HG02884 (cell line): ENCODE measurements around the gene TRAPPC12.
"Not testable (repeated sequence)": the region's sequence is repeated elsewhere in the genome, so short reads cannot be mapped to it uniquely, and the experiment has no call there.

ENCODE experiments used
- ATAC-seq: cut with Tn5 transposase; IDR thresholded peaks from one replicate; pipeline ENCODE4 v1.9.1; 2021; ENCODE audit warnings: mild to moderate bottlenecking, moderate library complexity; ENCODE audit not compliant: unreplicated experiment

Gene TRAPPC12

DNA sequence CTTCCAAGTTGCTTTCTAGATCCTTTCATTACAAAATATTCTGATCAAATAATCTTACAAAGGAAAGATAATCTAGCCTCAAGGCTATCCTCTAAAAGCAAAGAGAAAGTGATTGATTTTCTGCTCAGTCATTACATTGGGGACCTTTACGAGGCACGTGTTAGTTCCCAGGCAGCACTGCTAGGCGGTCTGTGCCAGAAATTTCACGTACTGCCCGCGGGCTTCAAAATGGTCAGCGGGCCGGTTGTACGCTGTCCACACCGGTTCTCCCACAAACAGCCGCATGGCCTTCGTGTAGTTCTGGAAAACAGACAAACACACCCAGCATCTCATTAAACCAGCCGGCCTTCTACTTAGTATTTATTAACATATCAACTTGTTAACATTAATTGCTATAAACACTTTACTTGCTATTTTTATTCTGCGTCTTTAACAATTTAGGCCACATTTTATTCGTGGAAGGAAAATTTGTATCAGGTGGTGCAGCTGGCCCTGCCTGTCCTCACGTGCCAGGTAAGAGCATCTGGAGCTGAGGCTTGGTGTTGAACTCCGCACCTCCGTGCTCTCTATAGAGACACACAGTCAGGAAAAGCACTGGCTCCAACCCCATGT, 119.4 kb downstream of the TRAPPC12 start:
- no peak for ATAC-seq

DNA sequence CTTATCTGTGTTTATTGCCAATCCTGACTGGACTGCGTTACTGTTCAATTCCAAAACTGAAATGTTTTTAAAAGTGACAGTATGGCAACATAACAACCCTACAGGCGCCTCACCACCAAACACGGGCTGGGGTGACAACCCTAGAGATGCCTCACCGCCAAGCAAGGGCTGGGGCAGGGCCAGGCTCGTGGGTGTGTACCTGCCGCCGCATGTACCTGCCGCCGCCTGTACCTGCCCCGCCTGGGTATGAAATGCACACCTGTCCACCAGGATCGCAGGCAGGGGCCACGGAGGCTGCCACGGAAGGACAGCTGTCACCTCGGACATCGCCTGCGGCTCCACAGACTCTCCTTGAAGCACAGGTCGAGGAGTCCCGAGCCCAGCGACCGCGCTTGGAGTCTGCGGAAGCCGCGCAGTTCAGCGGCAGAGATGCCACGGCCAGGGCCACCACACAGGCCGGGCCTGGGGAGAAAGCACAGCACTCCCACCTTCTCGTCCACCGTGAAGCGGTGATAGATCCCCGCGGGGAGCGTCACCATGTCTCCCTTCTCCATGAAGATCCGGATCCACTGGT, 120.9 kb downstream of the TRAPPC12 start:
- ATAC-seq: no peak

DNA sequence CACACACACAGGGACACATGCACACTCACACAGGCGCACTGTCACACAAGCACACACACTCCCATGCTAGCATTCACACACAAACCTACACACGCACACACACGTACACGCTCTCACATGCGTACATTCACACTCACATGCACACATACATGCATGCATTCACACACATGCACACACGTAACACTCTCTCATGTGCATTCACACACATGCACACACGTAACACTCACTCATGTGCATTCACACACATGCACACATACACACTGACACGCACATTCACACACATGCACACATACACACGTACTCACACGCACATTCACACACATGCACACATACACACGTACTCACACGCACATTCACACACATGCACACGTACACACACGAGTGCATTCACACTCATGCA, 123.6 kb downstream of the TRAPPC12 start:
- ATAC-seq: no peak

DNA sequence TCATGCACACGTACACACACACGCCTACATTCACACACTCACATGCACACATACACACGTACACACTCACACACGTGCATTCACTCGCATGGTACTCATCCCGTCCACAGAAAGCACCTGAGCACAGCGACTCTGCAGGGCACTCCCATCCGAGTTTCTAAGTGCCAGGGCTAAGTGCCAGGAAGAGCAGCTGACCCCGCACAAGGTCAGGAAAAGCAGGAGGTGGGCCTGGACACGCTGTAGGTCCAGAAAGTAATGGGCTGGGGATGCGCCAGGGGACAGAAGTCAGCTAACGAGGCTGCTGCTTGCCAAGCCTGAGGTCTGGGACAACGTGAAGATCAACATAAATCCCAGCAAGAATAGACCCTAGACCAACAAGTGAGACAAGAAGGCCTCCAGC, 124.0 kb downstream of the TRAPPC12 start:
- ATAC-seq: no peak

GRCh38 chr2:3504741-3505140, 125.2 kb downstream of the TRAPPC12 start:
- ATAC-seq: no peak

- peak; percentile 57 for ATAC-seq
Observed at GRCh38 chr2:3505771-3506170, 126.3 kb downstream of the TRAPPC12 start.

GRCh38 chr2:3512086-3512485, 132.6 kb downstream of the TRAPPC12 start:
- no peak for ATAC-seq

GRCh38 chr2:3513026-3513810, 133.7 kb downstream of the TRAPPC12 start:
- ATAC-seq: no peak

DNA sequence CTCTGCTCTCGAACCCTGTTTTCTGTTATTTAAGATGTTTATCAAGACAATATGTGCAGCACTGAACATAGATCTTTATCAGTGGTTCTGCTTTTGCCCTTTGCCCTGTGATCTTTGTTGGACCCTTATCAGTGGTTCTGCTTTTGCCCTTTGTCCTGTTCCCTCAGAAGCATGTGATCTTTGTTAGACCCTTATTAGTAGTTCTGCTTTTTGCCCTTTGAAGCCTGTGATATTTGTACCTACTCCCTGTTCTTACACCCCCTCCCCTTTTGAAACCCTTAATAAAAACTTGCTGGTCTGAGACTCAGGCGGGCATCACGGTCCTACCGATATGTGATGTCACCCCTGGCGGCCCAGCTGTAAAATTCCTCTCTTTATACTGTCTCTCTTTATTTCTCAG, 135.9 kb downstream of the TRAPPC12 start:
- ATAC-seq: not testable (repeated sequence)

DNA sequence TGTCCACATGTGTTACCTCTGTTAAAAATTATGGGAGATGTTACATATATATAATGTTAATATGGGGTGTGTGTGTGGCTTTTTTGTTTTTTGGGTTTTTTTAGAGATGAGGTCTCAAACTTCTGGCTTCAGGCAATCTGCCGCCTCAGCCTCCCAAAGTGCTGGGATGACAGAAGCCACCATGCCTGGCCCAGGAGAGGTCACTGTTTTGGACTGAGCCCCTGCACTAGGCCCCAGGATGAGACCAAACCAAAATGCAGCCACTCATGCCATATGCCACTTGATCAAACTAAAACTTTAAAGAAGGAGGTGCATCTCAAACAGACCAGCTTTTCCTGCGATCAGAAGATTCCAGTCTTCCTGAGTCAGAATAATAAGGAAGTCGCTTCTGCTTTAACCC, 137.3 kb downstream of the TRAPPC12 start:
- no peak for ATAC-seq

GRCh38 chr2:3517948-3518495, 138.5 kb downstream of the TRAPPC12 start:
- no peak for ATAC-seq

- peak; percentile 75 for ATAC-seq
Observed at GRCh38 chr2:3518496-3519254, 139.2 kb downstream of the TRAPPC12 start.

DNA sequence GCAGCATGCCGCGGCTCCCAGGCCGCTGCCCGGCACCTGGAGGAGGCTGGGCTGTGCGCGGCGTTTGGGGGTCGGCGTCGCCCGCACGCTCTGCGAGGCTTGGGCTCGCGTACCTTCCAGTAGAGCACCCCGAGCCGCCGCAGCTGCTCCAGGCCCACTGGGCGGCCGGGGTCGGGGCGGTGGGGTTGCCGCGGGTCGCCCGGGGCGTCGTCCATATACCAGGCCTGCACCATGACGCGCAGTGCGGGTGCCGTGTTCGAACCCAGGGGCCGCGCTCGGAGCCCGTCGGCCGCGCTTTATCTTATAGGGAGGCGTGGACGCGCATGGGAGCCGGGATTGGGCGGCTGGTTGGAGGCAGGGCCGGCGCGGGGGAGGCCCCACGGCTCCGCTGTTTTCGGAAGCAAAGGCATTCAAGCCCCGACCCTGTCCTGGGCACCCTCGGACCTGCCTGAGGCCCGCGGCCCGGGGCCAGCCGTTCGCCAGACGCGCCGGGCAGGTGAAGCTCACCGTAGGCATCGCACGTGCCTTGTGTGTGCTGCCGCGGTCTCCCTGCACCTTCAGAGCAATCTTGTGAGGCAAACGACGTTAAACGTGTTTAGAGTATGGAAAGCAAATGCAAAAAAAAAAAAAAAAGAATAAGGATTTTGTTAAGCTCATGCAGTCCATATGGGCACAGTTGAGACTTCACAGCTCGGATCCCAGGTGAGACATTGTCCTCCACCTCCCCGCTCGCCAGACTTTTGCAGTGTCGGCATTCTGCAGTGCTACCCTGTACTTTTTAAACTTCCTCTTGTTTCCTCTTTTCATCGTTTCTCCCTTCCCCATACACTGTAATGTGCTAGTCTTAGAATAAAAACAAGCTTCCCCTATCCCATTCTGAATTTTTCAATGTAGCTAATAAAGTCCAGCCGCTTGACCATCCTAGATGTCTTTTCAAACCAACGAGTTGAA, 140.0 kb downstream of the TRAPPC12 start, which contains the start of gene ADI1:
TSS of gene ADI1 (minus strand) at position 277 of the 951 bp plus-strand sequence. CDS start at position 233, 44 bp downstream.
- peak; percentile 61 for ATAC-seq

DNA sequence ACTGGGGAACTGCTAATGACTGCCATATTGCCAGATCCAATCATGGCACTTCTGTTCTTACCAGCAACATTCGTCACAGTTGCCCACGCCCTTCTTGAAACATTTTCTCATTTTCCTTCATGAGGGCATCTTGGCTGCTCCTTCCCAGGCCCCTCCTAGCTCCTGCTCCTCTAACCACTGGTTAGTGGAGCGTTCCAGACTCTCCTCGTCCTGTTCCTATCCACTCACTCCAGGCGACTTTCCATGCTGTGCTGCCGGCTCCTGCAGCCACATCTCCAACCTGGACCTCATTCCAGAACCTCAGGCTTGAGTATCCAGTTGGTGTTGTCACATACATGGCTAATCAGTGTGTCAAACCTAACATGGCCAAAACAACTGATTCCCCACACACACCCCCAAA, 141.1 kb downstream of the TRAPPC12 start:
- no peak for ATAC-seq

GRCh38 chr2:3522961-3523421, 143.5 kb downstream of the TRAPPC12 start:
- no peak for ATAC-seq

DNA sequence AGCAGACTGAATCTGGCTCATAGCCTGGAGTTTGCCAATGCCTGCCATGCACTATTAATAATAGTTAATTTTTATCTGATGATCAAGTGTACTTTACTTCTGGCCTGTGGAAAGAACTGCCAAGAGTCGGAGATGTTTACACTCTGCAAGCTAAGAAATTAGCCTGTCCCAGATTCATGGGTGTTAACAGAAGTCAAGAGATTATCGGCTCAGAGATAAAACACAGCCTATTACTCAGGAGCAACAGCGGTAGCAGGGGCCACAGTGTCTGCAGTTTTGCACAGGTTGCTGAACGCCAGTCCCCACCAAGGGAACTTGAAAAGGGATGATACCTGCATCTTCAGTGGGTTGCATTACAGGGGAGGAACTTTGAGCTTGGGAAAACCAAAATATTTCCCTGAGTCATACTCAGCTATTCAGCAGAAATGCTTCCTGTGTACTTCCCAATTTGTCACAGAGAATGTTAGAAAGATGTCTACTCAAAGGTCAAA, 144.1 kb downstream of the TRAPPC12 start:
- ATAC-seq: no peak

DNA sequence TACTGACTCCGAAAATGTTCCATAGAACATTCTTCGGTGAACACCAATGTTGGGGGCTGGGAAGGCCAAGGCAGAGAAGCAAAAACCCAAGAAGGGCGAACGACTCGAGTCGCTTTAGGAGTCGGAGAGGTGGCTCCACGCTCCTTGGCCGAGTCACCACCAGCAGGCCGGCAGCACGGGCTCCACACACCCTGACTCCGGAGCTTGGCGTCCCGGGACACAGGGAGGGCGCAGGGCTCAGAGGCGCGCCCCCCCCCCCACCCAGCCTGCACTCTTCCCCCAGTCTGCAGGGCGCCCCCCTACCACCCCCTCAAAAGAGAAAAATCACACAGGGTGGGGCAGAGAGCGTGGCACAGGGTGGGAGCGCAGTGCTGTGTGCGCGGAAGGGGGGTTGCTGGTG, 147.4 kb downstream of the TRAPPC12 start:
- ATAC-seq: no peak

- peak; percentile 59 for ATAC-seq
Observed at GRCh38 chr2:3527886-3528785, 148.6 kb downstream of the TRAPPC12 start.
